ENCODE data around the gene HOXB13.

The HOXB13 gene

GRCh38 chr17:48749621-48750553 lies 21.3 kb upstream of the HOXB13 start:
- H3K4me3 ChIP-seq (ENCODE audit: low read depth, low read length): no peak overlapping the region
- DNase-seq (ENCODE audit: low read depth): no peak

DNA sequence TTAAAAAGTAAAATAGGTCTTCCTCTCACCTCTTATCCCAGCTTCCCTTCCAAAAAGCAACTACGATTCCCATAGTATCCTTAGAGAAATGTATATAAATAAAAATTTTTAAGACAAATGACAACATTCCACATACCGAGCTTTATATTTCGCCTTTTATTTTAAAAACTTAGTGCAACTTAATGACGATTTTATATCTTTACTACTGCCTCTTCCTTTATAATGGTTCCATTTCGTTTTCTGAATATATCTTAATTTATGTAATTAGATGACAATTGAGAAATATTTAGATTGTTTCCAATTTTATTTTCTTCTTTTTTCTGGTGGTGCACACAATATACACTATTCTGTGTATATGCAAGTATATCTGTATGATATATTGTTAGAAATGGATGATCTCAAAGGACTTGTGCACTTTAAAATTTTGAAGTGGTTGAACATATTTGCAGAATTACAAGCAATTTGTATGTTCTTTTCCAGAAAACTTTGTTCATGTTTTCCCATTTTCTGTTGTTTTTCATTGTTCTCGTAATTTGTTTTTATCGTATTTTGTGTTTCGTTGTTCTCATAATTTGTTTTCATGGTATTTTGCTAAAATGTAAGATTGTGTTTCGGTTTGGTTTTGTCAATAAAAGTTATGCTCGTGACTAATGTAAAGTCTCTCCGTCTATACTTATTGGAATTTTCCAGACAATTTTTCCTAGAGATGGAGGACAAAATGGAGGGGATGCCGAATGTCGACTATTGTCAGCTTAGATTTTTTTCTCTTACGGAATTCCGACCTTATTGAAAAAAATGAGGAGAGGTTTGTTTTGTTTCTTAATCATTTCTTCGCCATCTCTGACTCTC lies 20.4 kb upstream of the HOXB13 start:
- no peak overlapping the region for H3K4me3 ChIP-seq (ENCODE audit: low read depth, low read length)
- no peak for DNase-seq (ENCODE audit: low read depth)

- no peak overlapping the region for H3K4me3 ChIP-seq (ENCODE audit: low read depth, low read length)
- no peak for DNase-seq (ENCODE audit: low read depth)
Measured at GRCh38 chr17:48747445-48748363, 19.2 kb upstream of the HOXB13 start.

- no peak for DNase-seq (ENCODE audit: low read depth)
- no peak overlapping the region for H3K4me3 ChIP-seq (ENCODE audit: low read depth, low read length)
Measured at GRCh38 chr17:48746916-48747444, 18.4 kb upstream of the HOXB13 start.

DNA sequence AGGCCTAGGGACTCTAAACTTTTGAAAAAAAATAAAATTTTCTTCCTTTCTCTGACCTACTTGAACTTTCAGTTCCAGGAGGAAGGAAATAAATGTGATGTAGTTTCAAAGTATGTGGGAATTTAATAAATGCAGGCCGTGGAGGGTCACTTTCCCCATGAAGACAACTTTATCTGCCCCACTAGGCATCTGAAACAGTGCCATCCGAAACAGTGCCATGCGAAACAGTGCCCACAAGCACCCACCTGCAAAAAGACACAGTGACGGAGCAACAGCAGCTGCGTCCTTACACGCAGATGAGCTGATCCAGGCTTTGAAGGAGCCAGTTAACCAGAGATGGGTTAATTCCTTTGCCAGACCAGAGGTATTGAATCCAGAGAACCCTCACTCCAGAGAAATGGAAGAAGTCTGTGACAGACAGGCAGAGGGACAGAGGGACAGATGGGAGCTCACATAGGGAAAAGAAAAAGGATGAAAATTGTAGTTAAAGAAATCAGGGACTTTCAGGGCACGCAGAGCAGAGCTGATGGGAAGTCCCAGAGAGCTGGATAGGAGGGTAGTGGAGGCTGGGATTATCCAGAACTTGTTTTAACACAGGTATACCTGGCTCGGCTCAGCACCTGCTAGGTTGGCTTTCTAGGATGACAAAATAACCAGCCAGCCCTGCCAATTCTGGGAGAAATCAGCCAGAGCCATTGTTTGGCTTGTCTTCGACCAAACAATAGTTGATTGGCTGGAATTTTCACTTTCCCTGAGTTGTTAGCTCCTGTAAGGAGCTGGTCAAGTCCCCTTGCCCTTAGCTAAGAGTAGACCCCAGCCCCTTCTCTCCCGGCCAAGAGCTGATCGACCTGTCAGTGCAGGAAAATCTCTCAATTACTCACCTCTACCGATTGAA lies 17.1 kb upstream of the HOXB13 start:
- H3K4me3 ChIP-seq (ENCODE audit: low read depth, low read length): no peak overlapping the region
- no peak for DNase-seq (ENCODE audit: low read depth)

GRCh38 chr17:48740537-48740936 lies 12.0 kb upstream of the HOXB13 start:
- no peak overlapping the region for H3K4me3 ChIP-seq (ENCODE audit: low read depth, low read length)
- no peak for DNase-seq (ENCODE audit: low read depth)

GRCh38 chr17:48738803-48739526 lies 10.4 kb upstream of the HOXB13 start:
- DNase-seq (ENCODE audit: low read depth): no peak
- H3K4me3 ChIP-seq (ENCODE audit: low read depth, low read length): no peak overlapping the region

GRCh38 chr17:48738424-48738802 lies 9.9 kb upstream of the HOXB13 start:
- DNase-seq (ENCODE audit: low read depth): no peak

DNA sequence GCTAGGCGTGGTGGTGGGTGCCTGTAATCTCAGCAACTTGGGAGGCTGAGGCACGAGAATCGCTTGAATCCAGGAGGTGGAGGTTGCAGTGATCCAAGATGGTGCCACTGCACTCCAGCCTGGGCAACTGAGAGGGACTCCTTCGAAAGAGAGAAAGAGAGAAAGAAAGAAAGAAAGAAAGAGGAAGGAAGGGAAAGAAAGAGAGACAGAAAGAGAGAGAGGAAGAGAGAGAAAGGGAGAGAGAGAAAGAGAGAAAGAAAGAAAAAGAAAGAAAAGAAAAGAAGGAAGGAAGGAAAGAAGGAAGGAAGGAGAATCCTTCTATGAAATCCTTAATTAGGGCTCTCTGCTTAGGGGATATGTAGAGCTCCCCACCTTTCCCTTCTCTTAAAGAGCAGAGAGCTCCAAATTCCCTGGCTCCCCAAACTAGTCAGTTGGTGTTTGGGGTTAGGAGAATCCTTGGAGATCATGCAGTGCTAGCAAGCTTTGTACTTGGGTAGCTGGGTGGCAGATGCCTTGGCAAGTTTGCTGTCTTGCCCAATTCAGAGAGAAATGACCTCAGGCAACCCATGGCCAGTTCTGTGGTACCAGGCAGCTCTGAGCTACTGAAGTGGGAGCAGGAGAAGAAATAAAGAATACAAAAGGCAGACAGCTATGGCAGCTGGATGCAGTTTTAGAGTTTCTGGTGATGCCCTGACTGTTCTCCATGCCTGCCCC lies 8.9 kb upstream of the HOXB13 start:
- DNase-seq (ENCODE audit: low read depth): no peak
- no peak overlapping the region for H3K4me3 ChIP-seq (ENCODE audit: low read depth, low read length)

More at GRCh38 chr17:48738424-48738802, 9.9 kb upstream of the HOXB13 start:
- no peak overlapping the region for H3K4me3 ChIP-seq (ENCODE audit: low read depth, low read length)

GRCh38 chr17:48735062-48735351 lies 6.5 kb upstream of the HOXB13 start:
- H3K4me3 ChIP-seq (ENCODE audit: low read depth, low read length): no peak overlapping the region
- DNase-seq (ENCODE audit: low read depth): no peak

DNA sequence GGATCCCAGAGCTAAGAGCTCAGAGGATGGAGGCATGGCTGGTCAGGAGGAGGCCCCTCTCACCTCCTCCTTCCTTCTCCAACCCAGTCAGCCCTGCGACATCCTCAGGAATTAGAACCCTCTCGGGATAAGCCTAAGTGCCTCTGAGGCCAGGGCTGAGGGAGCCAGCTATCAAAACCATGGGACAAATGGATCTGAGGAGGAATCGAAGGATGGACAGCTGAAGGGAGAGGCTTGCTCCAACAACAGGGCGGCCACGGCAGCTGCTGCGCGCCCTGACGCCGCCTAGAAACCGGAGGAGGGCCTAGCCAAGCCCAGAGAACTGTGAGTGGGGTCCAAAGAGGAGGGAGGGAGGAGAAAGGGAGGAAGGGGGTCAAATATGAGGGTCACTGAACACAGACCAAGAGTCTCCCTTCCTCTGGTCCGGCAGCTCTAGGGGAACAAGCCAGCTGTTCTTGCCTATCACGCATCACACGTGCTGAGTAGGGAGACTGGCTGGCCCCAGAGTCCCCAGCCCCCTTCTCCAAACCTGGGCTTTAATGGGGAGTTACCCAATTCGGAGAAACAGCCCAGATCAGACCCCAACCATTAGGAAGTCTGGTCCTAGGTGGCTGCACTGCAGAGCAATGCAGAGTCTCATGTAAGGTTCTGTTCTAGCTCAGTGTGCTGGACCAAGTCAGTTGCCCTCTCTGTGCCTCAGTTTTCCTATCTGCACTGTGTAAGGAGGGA lies 5.9 kb upstream of the HOXB13 start:
- no peak for DNase-seq (ENCODE audit: low read depth)
- H3K4me3 ChIP-seq (ENCODE audit: low read depth, low read length): no peak overlapping the region

GRCh38 chr17:48733632-48734328 lies 5.2 kb upstream of the HOXB13 start:
- no peak for DNase-seq (ENCODE audit: low read depth)
- H3K4me3 ChIP-seq (ENCODE audit: low read depth, low read length): no peak overlapping the region

- no peak for DNase-seq (ENCODE audit: low read depth)
Measured at GRCh38 chr17:48732688-48733629, 4.4 kb upstream of the HOXB13 start.

DNA sequence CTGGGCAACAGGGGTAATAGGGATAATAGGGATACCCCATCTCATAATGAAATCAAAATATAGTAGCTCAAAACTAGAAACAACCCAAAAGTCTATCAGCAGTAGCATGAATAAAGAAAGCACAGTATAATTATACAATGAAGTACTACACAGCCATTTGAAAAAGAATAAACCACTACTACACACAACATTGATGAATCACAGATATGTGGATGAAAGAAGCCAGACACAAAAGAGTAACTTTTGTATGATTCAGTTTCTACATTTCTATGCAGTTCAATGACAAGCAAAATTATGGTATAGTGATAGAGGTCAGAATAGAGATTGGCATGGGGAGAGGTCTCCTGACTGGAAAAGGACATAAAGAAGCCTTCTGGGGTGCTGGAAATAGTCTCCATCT lies 2.8 kb upstream of the HOXB13 start:
- H3K4me3 ChIP-seq (ENCODE audit: low read depth, low read length): no peak overlapping the region
- DNase-seq (ENCODE audit: low read depth): no peak

More at GRCh38 chr17:48732688-48733629, 4.4 kb upstream of the HOXB13 start:
- H3K4me3 ChIP-seq (ENCODE audit: low read depth, low read length): no peak overlapping the region

DNA sequence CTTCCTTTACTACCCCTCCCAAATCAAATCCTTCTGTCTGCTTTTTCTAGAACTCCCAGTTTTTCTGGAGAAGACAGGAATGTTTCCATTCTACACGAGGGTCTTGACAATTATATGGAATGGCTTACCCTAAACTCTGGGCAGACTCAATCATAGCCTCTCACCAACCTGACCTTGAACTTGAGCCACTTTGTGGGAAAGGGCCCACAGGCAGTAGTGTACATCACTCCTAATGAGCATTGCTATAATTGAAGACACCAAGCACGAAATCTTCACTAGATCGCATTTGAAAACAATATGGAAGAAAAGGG lies 1.6 kb upstream of the HOXB13 start:
- H3K4me3 ChIP-seq (ENCODE audit: low read depth, low read length): no peak overlapping the region
- no peak for DNase-seq (ENCODE audit: low read depth)

All from skeletal muscle cell (primary cell).